ENCODE results near the gene BTN3A1.

DNA sequence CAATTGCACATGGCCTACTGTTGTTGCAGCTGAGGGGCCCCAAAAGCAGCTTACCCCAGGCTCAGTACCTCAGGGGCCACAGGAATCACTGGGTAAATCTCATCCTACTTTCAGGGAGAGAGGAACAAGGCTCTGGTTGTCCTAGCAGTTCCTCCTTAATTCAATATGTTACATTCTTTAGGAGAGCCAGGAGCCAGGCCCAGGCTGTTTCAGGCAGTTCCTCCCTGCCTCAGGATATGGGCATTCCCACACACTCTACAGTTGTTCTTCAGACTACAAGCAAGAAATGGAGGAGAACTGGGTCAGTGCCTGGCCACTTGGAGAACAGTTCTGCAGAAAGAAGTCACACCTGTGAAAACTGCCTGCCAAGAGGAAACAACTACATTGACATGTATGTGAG is 46.7 kb upstream of the BTN3A1 start:
- TF ChIP-seq, protein P1, sequence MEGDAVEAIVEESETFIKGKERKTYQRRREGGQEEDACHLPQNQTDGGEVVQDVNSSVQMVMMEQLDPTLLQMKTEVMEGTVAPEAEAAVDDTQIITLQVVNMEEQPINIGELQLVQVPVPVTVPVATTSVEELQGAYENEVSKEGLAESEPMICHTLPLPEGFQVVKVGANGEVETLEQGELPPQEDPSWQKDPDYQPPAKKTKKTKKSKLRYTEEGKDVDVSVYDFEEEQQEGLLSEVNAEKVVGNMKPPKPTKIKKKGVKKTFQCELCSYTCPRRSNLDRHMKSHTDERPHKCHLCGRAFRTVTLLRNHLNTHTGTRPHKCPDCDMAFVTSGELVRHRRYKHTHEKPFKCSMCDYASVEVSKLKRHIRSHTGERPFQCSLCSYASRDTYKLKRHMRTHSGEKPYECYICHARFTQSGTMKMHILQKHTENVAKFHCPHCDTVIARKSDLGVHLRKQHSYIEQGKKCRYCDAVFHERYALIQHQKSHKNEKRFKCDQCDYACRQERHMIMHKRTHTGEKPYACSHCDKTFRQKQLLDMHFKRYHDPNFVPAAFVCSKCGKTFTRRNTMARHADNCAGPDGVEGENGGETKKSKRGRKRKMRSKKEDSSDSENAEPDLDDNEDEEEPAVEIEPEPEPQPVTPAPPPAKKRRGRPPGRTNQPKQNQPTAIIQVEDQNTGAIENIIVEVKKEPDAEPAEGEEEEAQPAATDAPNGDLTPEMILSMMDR (IDR thresholded peaks at IDR 0.05), result no peak
- TF ChIP-seq POLR2A (IDR thresholded peaks at IDR 0.05; ENCODE audit: low read depth) (no peak), POLR2AphosphoS5 (IDR thresholded peaks at IDR 0.05) (no peak), EP300 (IDR thresholded peaks at IDR 0.05) (no peak)

All from esophagus muscularis mucosa (tissue), 4 donors.